Measurements from ENCODE around the gene LRRC8E. TPM values are rescaled to one million over a fixed set of nuclear protein-coding genes. Genes with fewer than 3 reads are reported as not detected.

The LRRC8E gene
- total RNA-seq, 1 experiment from 2014 or later = 11.8 TPM

- no peak for DNase-seq (ENCODE audit: low read depth)
These were observed 30.5 kb downstream of the LRRC8E start for GRCh38 chr19:7918615-7919421.

GRCh38 chr19:7919610-7920518 is 31.6 kb downstream of the LRRC8E start, which contains the start of gene SNAPC2:
SNAPC2 (plus strand) TSS chr19:7920338; CDS start chr19:7920367, 29 bp downstream.
- DNase-seq (ENCODE audit: low read depth) = peak; percentile 97

GRCh38 chr19:7920519-7921301 is 32.4 kb downstream of the LRRC8E start:
- peak; percentile 98 for DNase-seq (ENCODE audit: low read depth)

- no peak for DNase-seq (ENCODE audit: low read depth)
These were observed 33.1 kb downstream of the LRRC8E start for GRCh38 chr19:7921302-7921966.

GRCh38 chr19:7921967-7922835 is 33.9 kb downstream of the LRRC8E start:
- DNase-seq (ENCODE audit: low read depth) = no peak

GRCh38 chr19:7922836-7923195 is 34.5 kb downstream of the LRRC8E start:
- DNase-seq (ENCODE audit: low read depth) = no peak

- DNase-seq (ENCODE audit: low read depth) = no peak
These were observed 35.2 kb downstream of the LRRC8E start for GRCh38 chr19:7923295-7924191.

GRCh38 chr19:7924241-7924640 is 35.9 kb downstream of the LRRC8E start:
- no peak for DNase-seq (ENCODE audit: low read depth)

- DNase-seq (ENCODE audit: low read depth) = no peak
These were observed 36.4 kb downstream of the LRRC8E start for GRCh38 chr19:7924651-7925170.

GRCh38 chr19:7925171-7925851 is 37.0 kb downstream of the LRRC8E start:
- peak; percentile 91 for DNase-seq (ENCODE audit: low read depth)

GRCh38 chr19:7926021-7926726 is 37.9 kb downstream of the LRRC8E start, which contains the start of gene CTXN1:
CTXN1 (minus strand) TSS chr19:7926135; CDS start chr19:7925538, 597 bp downstream.
- peak; percentile 73 for DNase-seq (ENCODE audit: low read depth)

GRCh38 chr19:7926727-7927604 is 38.7 kb downstream of the LRRC8E start:
- DNase-seq (ENCODE audit: low read depth) = no peak

- DNase-seq (ENCODE audit: low read depth) = no peak
These were observed 39.5 kb downstream of the LRRC8E start for GRCh38 chr19:7927605-7928333.

GRCh38 chr19:7928334-7928706 is 40.0 kb downstream of the LRRC8E start:
- no peak for DNase-seq (ENCODE audit: low read depth)

- peak; percentile 79 for DNase-seq (ENCODE audit: low read depth)
These were observed 40.7 kb downstream of the LRRC8E start for GRCh38 chr19:7928741-7929701.

Data from Daoy (cell line).